Amygdala (tissue), 56 donors: ENCODE results near the gene NUP50.
"Not testable (repeated sequence)": the region's sequence is repeated elsewhere in the genome, so short reads cannot be mapped to it uniquely, and the experiment has no call there.

Experiments used
- DNase-seq, 56 donors: peaks; one replicate each; lab custom pipeline; 2025; lab: John Stamatoyannopoulos, UW

Gene NUP50

DNA sequence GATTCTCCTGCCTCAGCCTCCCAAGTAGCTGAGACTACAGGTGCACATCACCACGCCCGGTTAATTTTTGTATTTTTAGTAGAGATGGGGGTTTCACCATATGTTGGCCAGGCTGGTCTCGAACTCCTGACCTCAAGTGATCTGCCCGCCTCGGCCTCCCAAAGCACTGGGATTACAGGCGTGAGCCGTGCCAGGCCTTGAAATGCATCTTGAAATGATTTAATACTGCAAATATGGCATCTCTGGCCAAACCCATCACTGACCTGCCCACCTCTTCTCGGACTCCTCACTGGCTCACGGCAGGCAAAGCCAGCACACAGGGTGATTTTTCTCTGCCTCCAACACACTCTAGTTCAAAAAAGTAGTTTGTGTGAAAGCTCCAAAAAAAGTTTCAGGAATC is 28.0 kb downstream of the NUP50 start:
- DNase-seq, result not testable (repeated sequence)

DNA sequence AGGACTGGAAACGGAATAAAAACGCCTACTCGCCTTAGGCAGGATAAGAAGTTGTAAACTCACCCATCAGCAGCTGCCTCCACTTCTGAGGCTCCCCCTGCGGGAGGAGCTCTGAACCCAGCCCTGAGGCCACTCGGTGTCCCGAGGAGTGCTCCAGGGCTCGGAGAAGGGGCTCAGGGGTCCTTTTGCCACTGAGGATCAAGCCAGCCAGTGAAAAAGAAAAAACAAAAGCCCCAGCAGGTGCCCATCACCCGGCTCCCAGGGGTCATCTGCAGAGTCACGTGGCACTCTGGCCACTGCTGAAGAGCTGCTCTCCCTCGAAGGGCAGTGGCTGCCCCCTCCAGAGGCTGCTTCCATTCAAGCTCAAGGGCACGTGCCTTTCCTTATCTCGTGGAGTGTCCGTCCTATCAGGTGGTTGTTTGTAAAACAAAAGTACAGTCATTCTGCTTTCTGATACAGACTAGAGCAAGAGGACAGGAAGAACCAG is 29.0 kb downstream of the NUP50 start:
- DNase-seq, result no peak

DNA sequence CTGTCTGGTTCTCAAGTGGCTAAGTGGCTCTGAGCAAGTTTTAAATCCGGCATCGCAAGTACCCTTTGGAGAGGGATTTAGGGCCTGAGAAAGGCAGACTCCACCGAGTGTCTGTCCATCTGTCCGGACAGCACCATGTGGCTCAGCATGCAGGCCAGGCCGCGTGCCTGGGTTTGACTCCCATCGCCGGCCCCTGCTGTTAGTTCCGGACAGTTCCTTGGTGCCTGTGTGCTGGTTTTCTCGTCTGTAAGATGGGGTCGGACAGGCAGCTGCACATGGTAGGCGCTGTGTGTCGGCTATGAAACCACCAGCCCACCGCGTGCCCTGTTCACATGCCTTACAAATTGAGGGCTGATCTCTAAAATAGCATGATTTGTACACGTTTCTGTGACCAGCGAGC is 31.0 kb downstream of the NUP50 start:
- no peak for DNase-seq

DNA sequence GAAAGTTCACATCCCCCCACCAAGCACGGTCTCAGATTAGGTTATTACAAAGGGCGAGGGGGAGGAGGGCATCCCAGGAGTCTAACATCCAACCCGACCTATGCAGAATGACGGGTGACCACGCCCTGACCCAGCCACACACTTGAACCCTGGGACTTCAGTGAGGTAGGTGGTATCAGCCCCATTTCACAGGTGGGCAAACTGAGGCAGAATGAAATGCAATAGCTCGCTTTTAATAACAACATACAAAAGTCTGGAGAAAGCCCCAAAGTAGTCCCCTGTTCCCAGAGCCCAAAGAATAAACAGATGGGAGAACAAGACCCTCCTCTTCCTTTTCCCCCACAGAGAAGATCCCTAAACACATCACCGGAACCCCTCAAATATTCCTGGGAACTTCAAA is 31.9 kb downstream of the NUP50 start:
- DNase-seq, result no peak

DNA sequence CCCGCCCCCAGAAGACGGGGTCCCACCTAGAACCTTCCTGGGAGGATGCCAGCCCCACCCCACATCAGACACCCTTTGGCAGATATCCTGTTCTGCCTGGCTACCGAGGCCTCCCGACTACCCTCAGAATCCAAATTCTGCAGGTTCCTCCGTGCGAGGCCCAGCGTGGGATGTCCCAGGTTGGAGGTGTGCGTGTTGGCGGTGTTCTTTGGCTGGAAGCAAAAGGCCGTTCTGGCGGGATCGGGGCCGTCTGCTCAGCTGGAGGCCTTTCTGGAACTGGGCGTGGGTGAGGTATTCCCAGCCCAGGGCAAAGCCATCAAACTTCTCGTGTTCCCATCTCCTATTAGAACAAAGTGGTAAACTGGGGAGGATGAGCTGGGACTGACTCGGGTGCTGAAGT is 32.6 kb downstream of the NUP50 start:
- no peak for DNase-seq

DNA sequence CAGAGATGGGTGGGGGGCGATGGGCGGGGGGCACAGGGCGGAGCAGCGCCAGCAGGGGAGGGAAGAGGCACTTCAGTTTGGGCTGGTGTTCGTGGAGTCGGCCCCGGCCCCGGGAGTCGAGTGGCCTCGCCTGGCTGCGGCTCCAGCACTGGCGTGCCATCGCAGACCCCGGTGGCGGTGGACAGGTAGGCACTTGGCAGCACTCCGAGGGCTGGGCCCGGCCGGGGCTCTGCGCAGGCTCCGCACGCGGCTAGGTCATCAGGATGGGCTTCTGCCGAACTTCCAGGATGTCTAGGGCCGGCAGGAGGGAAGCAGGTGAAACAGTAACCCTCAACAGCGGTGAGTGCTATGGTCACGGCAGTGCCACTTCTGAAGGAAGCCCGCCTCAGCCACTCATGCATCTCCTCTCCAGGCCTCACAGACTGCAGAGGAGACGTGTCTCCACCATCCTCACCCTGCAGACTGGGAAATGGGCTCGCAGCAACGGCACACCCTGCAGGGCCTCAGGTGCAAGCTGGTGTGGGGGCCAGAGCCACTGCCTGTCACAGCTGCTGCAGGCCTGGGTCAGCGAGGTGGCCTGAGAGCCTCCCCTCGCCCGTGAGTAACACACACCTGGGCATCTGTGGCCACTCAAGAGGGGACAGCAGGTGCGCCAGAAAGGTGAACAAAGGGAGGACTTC is 33.3 kb downstream of the NUP50 start:
- DNase-seq, result no peak

DNA sequence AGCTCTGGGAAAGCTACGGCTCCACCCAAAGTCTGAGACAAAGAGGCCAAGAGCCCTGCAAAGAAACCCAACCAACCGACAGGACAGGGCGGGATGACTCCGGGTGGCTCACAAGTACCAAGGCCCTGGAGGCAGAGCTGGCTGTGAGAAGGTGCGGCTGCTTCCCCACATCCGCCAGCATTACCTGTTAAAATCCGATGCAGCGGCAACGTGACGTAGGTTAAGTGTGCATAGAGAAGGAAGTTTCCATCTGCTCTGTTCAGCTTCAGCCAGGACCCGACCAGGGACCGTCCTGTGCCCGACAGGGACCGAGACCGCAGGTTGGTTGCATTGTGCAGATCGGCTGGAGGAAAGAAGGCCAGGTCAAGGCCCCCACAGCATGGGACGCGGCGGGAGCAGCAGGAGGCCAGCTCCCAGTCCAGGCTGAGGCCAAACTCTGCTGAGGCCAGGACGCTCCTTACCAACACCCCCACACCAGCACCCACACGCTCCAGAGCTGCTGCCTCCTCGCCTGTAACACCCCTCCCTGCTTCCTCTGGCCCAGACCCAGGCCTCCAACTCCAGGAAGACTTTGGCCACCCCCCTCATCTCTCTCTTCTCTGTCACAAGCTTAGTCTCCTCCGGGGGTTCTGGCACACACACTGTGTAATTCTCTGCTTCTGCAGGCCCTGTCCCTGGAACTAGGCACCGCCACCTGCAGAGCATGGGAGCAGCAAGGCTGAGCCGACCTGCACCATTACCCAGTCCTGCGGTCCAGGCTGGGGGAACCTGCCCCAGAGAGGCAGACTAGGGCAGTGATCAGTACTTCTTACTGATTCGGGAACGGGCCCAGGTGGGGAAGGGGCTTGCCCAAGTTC is 34.1 kb downstream of the NUP50 start:
- no peak for DNase-seq

DNA sequence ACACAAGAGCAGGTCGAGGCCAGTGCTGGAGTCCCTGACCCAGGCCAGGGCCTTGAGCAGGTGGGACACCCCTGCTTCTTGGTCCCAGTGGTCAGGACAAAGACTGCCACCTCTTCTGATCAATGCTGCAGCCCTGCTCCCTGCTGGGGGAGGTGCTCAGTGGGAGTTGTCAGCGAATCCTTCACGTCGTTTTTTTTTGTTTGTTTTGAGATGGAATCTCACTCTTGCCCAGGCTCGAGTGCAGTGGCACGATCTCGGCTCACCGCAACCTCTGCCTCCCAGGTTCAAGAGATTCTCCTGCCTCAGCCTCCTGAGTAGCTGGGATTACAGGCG is 34.7 kb downstream of the NUP50 start:
- DNase-seq, result no peak

DNA sequence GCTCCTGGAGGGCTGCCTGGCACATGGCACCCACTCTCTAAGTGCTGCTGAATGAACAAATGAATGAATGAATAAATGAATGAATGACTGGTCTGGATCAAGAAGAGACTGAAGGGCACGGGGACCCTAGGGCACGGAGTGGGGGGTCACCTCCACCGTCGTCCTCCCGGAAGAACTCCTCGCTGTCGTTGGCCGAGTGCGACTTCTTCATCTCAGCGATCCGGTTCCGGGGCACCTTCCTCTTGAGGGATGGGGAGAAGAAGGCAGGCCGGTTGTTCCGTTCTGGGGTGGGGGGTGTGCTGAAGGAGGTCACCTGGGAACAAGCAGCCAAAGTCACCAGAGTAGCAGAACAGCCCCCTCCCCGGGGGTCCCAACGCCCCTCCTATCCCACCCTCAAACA is 36.0 kb downstream of the NUP50 start:
- DNase-seq, result no peak

DNA sequence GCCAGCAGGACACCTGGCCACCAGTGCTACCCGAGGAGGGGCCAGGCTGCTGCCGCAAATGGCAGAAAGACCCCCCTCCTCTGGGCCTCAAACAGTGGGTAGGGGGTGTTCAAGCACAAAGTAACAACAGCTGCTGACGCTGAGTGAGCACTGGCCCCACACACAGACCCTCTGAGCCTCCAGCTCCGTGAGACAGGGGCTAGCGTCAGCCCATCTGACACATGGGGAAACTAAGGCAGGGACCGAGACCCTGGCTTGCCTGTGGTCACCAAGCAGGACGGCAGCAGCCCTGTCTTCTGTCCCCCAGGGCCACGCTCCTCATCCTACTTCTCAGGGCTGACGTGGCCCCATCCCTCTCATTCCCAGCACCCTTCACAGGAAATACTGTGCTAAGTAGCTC is 36.5 kb downstream of the NUP50 start:
- DNase-seq, result no peak

DNA sequence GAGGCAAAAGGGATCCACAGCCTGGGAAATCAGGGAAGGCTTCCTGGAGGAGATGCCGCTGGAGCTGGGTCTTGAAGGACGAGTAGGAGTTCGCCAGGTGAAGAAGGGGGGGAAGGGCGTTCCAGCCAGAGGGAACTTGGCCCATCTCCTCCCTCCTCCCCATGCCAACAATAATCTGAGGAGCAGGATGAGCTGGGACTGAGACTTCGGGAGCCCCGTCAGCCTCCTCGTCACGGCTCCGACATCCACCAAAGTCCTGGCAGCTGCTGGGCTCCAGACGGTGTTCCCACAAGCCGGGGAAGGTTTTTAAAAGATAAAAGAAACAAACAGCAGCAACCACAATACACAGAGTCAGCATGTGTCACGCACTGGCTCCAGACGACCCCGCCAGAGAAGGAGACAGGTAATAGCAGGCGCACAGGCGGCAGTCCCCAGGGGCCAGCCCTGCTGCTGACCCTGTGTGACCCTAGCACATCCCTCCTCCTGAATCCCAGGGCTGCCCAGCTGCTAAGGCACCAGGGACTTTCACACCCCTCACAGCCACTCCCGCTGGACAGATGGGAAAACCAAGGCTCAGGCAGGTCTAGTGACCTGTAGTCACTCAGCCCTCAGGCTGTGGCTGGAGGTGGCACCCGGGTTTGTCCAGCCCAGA is 37.3 kb downstream of the NUP50 start:
- no peak for DNase-seq

DNA sequence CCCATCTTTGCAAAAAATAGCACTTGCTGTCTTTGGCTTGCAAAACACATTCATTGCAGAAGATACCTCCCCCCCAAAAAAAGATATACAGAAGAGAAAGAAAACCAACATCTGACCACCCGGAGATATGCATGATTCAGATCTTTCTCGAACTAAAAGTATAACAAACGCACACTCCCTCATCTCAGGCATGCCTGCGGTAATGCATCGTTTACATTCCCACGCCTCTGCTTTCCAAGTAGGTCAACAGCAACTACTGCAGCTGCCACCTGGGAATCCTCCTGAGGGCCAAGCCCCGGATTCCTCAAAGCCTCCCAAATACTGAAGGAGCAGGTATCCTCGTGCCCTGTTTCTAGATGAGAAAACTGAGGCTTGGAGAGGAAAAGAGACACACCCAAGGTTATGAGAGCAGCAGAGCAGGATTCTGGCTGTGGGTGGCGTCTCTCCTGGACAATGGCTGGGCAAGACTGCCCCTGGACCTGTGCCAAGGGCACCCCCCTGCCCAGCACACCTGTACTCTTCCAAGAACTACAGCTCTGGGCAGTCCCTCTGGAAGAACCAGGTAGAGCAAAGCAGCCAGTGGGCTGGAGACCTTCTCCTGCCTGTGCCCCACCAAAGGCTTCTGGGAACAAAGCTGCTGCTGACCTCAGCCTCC is 38.1 kb downstream of the NUP50 start:
- no peak for DNase-seq

DNA sequence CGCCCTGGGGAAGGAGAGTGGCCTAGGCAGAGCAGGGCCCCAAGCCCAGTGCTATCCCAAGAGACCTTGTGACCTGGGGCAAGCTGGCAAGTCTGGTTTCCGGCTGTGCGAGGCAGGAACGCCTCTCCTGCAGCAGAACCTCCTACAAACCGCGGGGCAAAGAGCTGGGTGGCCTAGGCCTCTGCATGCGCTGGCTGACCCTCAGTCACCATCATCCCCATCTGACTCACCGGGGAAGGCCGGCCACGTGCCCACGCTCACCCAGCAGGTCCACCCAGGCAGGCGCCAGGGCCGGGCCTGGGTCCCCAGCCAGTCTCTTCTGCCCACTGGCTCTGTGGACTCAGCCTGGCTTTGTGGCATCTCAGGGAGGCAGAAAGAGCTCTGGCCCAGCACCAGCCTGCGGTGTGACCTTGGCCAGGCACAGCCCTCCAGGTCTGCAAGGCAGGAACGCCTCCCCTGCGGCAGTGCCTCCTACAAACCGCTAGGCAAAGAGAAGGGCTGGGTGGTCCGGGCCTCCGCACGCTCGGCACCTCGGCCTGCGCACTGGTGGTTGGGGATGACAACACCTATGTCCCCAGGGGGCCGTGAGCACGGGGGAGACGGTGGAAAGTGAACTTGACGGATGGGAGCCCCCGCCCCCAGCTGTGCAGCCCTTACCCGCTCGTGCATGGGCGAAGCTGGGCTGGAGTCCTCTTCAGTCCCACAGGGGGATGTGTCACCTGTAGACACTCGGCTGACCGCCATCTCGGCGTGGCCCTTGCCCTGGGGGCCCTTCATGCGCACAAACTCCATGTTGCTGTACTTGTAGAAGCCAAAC is 38.8 kb downstream of the NUP50 start:
- no peak for DNase-seq

DNA sequence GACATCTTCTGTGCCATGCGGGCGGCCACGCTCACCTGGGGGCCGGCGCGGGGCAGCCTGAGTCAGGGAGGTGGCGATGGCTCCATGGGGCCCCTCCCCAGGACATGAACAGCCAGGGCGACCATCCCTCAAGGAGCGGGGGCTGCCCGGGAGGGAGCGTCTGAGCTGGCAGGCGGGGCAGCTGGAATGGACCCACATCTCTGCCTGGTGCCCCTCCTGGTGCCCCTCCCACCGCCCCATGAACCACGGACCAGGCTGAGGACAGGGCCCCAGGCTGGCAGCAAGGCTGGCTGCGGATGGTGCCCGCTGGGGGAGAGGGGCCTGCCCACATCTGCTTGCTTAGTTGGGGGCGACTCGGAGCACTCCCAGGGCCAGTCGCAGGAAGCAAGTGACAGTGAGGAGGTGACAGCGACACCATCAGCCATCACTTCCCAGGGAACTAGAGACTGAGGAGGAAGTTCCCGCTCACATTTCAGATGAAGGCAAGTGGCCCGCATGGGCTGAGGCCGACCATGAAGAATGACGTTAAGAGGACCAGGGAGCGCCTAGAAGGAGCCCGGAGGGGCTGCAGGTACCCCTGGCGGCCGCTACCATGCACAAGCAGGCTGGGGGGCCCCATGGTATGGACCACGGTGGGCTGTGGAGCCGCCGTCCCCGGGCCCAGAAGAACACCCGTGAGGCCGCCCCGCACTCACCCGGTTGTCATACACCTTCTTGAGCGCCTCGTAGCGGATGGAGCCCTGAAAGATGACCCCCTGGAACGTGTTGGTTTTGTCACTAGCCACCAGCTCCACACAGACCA is 39.6 kb downstream of the NUP50 start:
- DNase-seq, result no peak

DNA sequence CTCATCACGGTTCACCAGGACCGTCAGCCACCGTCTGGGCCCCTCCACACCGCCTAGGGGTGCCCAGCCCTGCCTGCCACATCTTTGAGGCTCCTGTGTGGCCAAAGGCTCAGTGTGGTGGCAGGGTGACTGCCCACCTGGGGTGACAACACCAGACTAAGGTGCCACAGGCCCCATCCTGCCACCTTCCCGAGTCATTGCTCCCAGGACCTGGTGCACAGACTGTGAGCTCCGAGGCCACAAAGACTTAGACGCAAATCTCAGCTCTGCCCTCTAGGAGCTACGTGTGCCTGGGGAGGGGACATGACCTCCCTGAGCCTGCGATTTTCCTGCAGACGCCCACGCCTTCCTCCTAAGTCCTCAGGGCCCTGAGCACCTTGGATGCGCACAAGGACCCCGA is 40.5 kb downstream of the NUP50 start:
- no peak for DNase-seq

DNA sequence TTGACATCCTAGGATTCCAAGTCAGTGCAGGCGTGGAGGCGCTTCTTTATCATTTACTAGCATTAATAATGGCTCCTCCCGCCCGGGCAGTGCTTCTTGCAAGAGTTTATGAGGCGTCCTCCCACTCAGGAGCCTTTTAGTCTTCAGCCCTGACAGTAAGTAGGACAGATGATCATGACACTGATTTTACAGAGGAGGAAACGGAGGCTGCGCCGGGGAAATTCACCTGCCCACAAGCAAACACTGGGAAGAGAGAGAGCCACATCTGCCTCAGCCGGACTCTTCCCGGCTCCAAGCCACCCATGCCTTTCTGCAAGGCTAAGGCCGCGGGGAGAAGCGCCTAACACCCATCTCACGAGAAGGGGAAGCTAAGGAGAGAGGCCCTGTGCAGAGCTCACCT is 41.1 kb downstream of the NUP50 start:
- no peak for DNase-seq

DNA sequence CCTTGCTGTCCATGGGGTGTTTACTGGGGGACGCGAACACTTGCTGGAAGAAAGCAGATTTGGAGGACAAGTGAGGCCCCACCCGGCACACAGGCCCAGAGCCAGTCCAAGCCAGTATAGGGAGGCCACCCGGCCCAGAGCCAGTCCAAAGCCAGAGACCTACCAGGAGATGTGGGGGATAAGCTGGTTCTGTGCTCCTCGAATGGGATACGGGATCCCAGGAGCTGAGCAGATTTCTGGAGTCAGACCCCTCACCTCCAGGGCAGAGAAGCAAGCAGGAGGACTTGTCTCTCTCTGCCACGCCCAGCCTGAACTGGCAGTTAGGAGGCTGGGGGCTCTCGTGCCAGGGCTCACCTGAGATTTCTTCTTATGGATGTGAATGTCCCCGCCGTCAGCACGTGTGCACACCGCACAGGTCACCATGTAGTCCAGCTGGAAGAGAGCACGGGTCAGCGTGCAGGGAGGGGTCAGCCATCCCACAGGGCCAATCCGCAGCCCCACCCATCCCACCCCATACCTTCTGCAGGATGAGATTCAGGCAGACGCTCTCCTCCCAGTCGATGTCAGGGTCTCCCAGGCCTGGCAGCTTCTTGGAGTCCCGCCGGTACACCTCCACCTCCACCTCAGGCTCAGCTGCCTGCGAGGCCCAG is 41.7 kb downstream of the NUP50 start:
- DNase-seq, result no peak

DNA sequence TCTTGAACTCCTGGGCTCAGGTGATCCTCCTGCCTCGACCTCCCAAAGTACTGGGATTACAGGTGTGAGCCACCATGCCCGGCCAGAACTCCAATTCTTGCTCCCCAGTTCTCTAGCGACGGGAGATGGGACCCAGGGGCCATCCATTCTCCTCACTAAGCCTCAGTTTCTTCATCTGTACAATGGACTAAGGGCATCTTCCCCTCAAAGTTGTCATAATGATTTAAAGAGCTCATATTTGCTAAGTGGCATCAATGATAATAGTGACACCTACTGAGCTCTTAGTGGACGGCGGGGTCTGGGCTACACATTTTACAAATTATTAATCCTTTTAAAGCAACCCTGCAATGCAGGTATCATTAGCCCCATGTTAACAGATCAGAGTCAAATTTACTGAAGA is 42.5 kb downstream of the NUP50 start:
- DNase-seq, result no peak

DNA sequence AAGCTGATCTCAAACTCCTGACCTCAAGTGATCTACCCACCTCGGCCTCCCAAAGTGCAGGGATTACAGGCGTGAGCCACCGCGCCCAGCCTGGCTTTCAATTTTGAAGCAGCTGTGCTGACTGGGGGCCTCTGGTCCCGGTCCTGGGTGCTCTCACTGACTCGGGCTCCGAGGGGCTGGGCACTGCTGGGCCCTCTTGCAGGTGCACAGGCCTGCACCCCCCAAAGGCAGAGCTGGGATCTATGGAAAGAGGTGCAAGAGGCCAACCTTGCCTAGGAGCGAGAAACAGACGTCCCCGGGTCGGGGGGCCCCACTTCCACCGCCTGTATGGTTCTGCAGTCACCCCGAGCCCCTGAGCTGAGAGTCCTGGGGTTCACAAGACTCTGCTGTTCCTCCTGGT is 43.8 kb downstream of the NUP50 start:
- DNase-seq, result no peak
